ENCODE results near the gene PLCB1.
"Not testable (repeated sequence)": the region's sequence is repeated elsewhere in the genome, so short reads cannot be mapped to it uniquely, and the experiment has no call there.

Gene PLCB1

DNA sequence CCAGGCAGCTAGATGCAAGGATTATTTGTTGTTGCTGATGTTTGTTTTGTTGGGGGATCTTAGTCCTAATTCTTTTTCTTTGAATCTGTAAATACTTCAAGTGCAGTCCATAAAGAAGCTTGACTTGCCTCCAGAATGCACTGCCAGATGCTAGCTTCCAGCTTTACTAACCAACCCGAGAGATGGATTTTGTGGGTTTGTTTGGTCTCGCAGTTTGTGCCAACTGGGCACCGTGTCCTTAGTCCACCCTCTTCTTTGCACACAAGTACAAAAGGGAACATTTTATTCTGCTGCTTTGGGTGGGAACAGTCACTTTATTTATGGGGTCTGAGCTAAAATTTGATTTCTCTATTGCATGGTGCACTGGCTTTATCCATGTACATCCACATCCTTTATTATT lies 212.0 kb downstream of the PLCB1 start:
- no peaks in the 10 kb centered on the region for H3K9me3 ChIP-seq (ENCODE audit: control insufficient read depth in 2 of 2, low read length in 2 of 2)
- no peak overlapping the region for H3K9ac ChIP-seq (ENCODE audit: low read depth in 1 of 2, low read length in 2 of 2)
- no peaks in the 10 kb centered on the region for H3K27me3 ChIP-seq (ENCODE audit: control insufficient read depth in 2 of 2, insufficient read depth in 2 of 2, low read length in 2 of 2)
- H3K27ac ChIP-seq (ENCODE audit: low read depth in 2 of 2, low read length in 2 of 2): no peak overlapping the region
- no peaks in the 10 kb centered on the region for H3K4me1 ChIP-seq (ENCODE audit: control insufficient read depth in 2 of 2, insufficient read depth in 2 of 2, low read length in 2 of 2)
- no peak overlapping the region for H3K4me3 ChIP-seq (ENCODE audit: low read length in 2 of 2)
- no peaks in the 10 kb centered on the region for H3K36me3 ChIP-seq (ENCODE audit: control insufficient read depth in 2 of 2, insufficient read depth in 2 of 2, low read length in 2 of 2)

DNA sequence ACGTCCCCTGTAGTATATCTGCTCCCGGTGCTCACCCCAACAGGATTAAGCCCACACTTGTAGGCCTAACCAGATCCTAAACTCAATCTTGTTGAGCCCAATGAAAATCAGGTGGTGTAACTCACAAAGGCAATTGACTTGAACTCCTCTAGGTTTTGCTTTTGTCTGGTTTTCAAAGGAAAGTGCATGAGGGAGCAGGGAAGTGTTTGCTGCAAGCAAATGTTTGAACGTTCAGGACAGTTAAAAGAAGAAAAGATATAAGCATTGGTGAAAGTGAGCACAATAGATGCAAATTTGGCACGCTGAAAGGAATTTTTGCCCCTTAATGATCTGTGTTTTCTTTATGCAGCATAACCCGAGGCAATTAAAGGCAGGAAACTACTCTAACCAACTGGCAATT lies 212.6 kb downstream of the PLCB1 start:
- H3K27ac ChIP-seq (ENCODE audit: low read depth in 2 of 2, low read length in 2 of 2): no peak overlapping the region
- H3K36me3 ChIP-seq (ENCODE audit: control insufficient read depth in 2 of 2, insufficient read depth in 2 of 2, low read length in 2 of 2): no peaks in the 10 kb centered on the region
- no peak overlapping the region for H3K9ac ChIP-seq (ENCODE audit: low read depth in 1 of 2, low read length in 2 of 2)
- H3K27me3 ChIP-seq (ENCODE audit: control insufficient read depth in 2 of 2, insufficient read depth in 2 of 2, low read length in 2 of 2): no peaks in the 10 kb centered on the region
- no peak overlapping the region for H3K4me3 ChIP-seq (ENCODE audit: low read length in 2 of 2)
- H3K4me1 ChIP-seq (ENCODE audit: control insufficient read depth in 2 of 2, insufficient read depth in 2 of 2, low read length in 2 of 2): no peaks in the 10 kb centered on the region
- H3K9me3 ChIP-seq (ENCODE audit: control insufficient read depth in 2 of 2, low read length in 2 of 2): no peaks in the 10 kb centered on the region

DNA sequence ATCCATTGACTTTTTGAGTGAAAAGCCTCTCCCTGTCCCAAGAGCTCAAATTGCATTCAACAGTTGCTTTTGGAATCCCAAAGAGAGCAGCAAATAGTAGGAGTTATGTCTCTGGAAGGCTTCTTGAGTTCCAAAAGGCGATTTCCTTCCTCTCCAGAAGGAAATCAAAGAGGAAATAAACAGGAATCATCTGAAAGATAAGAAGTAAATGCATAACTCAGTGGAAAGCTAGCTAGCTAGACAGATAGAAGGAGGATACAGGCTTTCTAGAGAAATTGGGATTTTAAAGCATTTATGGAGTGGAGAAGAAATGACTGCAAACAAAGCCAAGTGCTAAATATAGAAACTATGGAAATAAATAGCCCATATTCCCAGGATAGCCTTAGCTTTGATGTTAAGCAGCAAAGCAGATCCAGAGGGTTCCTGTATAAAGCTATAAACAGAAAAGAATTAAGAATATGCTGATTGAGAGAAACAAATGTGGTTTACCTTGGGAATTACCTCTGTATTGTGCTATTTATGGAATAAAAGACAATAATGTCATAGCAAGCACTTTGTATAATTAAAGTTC lies 214.7 kb downstream of the PLCB1 start:
- H3K4me1 ChIP-seq (ENCODE audit: control insufficient read depth in 2 of 2, insufficient read depth in 2 of 2, low read length in 2 of 2): no peaks in the 10 kb centered on the region
- no peaks in the 10 kb centered on the region for H3K9me3 ChIP-seq (ENCODE audit: control insufficient read depth in 2 of 2, low read length in 2 of 2)
- H3K9ac ChIP-seq (ENCODE audit: low read depth in 1 of 2, low read length in 2 of 2): no peak overlapping the region
- H3K36me3 ChIP-seq (ENCODE audit: control insufficient read depth in 2 of 2, insufficient read depth in 2 of 2, low read length in 2 of 2): no peaks in the 10 kb centered on the region
- H3K4me3 ChIP-seq (ENCODE audit: low read length in 2 of 2): no peak overlapping the region
- H3K27me3 ChIP-seq (ENCODE audit: control insufficient read depth in 2 of 2, insufficient read depth in 2 of 2, low read length in 2 of 2): no peaks in the 10 kb centered on the region
- H3K27ac ChIP-seq (ENCODE audit: low read depth in 2 of 2, low read length in 2 of 2): no peak overlapping the region

- not testable (repeated sequence) for H3K27me3 ChIP-seq (ENCODE audit: control insufficient read depth in 2 of 2, insufficient read depth in 2 of 2, low read length in 2 of 2); H3K36me3 ChIP-seq (ENCODE audit: control insufficient read depth in 2 of 2, insufficient read depth in 2 of 2, low read length in 2 of 2); H3K9ac ChIP-seq (ENCODE audit: low read depth in 1 of 2, low read length in 2 of 2); H3K4me3 ChIP-seq (ENCODE audit: low read length in 2 of 2); H3K27ac ChIP-seq (ENCODE audit: low read depth in 2 of 2, low read length in 2 of 2); H3K9me3 ChIP-seq (ENCODE audit: control insufficient read depth in 2 of 2, low read length in 2 of 2); H3K4me1 ChIP-seq (ENCODE audit: control insufficient read depth in 2 of 2, insufficient read depth in 2 of 2, low read length in 2 of 2)
Measured at GRCh38 chr20:8350225-8350624, 218.2 kb downstream of the PLCB1 start.

DNA sequence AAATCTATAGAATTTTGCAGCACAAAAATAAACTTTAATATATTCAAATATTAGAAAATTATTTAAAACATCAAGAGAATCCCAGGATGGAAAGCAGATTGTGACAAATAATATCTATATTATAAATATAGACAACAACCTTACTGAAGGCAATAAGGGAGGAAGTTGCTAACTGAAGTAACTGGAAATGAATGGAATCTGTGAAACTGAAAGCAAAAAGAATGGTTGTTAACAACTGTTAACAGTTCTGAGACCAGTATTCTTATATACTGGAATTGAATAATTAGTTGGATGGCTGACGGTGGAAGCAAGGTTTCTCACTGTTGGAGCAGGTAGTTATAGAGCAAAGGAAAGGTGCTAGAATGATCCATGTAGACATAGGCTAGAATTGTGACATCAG lies 220.4 kb downstream of the PLCB1 start:
- H3K9me3 ChIP-seq (ENCODE audit: control insufficient read depth in 2 of 2, low read length in 2 of 2): no peaks in the 10 kb centered on the region
- H3K27me3 ChIP-seq (ENCODE audit: control insufficient read depth in 2 of 2, insufficient read depth in 2 of 2, low read length in 2 of 2): no peaks in the 10 kb centered on the region
- H3K27ac ChIP-seq (ENCODE audit: low read depth in 2 of 2, low read length in 2 of 2): no peak overlapping the region
- no peaks in the 10 kb centered on the region for H3K36me3 ChIP-seq (ENCODE audit: control insufficient read depth in 2 of 2, insufficient read depth in 2 of 2, low read length in 2 of 2)
- no peak overlapping the region for H3K9ac ChIP-seq (ENCODE audit: low read depth in 1 of 2, low read length in 2 of 2)
- H3K4me3 ChIP-seq (ENCODE audit: low read length in 2 of 2): no peak overlapping the region
- no peaks in the 10 kb centered on the region for H3K4me1 ChIP-seq (ENCODE audit: control insufficient read depth in 2 of 2, insufficient read depth in 2 of 2, low read length in 2 of 2)

- Histone ChIP-seq H3K4me1 (ENCODE audit: control insufficient read depth in 2 of 2, insufficient read depth in 2 of 2, low read length in 2 of 2) (no peaks in the 10 kb centered on the region), H3K9ac (ENCODE audit: low read depth in 1 of 2, low read length in 2 of 2) (no peak overlapping the region), H3K4me3 (ENCODE audit: low read length in 2 of 2) (no peak overlapping the region), H3K27ac (ENCODE audit: low read depth in 2 of 2, low read length in 2 of 2) (no peak overlapping the region), H3K27me3 (ENCODE audit: control insufficient read depth in 2 of 2, insufficient read depth in 2 of 2, low read length in 2 of 2) (no peaks in the 10 kb centered on the region), H3K36me3 (ENCODE audit: control insufficient read depth in 2 of 2, insufficient read depth in 2 of 2, low read length in 2 of 2) (no peaks in the 10 kb centered on the region), H3K9me3 (ENCODE audit: control insufficient read depth in 2 of 2, low read length in 2 of 2) (no peaks in the 10 kb centered on the region)
Measured at GRCh38 chr20:8353512-8353911, 221.4 kb downstream of the PLCB1 start.

- Histone ChIP-seq H3K9me3 (ENCODE audit: control insufficient read depth in 2 of 2, low read length in 2 of 2) (no peaks in the 10 kb centered on the region), H3K4me3 (ENCODE audit: low read length in 2 of 2) (no peak overlapping the region), H3K27ac (ENCODE audit: low read depth in 2 of 2, low read length in 2 of 2) (no peak overlapping the region), H3K4me1 (ENCODE audit: control insufficient read depth in 2 of 2, insufficient read depth in 2 of 2, low read length in 2 of 2) (no peaks in the 10 kb centered on the region), H3K36me3 (ENCODE audit: control insufficient read depth in 2 of 2, insufficient read depth in 2 of 2, low read length in 2 of 2) (no peaks in the 10 kb centered on the region), H3K9ac (ENCODE audit: low read depth in 1 of 2, low read length in 2 of 2) (no peak overlapping the region), H3K27me3 (ENCODE audit: control insufficient read depth in 2 of 2, insufficient read depth in 2 of 2, low read length in 2 of 2) (no peaks in the 10 kb centered on the region)
Measured at GRCh38 chr20:8355453-8355852, 223.4 kb downstream of the PLCB1 start.

GRCh38 chr20:8356806-8357205 lies 224.7 kb downstream of the PLCB1 start:
- no peak overlapping the region for H3K9ac ChIP-seq (ENCODE audit: low read depth in 1 of 2, low read length in 2 of 2)
- no peaks in the 10 kb centered on the region for H3K4me1 ChIP-seq (ENCODE audit: control insufficient read depth in 2 of 2, insufficient read depth in 2 of 2, low read length in 2 of 2)
- no peaks in the 10 kb centered on the region for H3K36me3 ChIP-seq (ENCODE audit: control insufficient read depth in 2 of 2, insufficient read depth in 2 of 2, low read length in 2 of 2)
- H3K4me3 ChIP-seq (ENCODE audit: low read length in 2 of 2): no peak overlapping the region
- H3K9me3 ChIP-seq (ENCODE audit: control insufficient read depth in 2 of 2, low read length in 2 of 2): no peaks in the 10 kb centered on the region
- no peak overlapping the region for H3K27ac ChIP-seq (ENCODE audit: low read depth in 2 of 2, low read length in 2 of 2)
- H3K27me3 ChIP-seq (ENCODE audit: control insufficient read depth in 2 of 2, insufficient read depth in 2 of 2, low read length in 2 of 2): no peaks in the 10 kb centered on the region

DNA sequence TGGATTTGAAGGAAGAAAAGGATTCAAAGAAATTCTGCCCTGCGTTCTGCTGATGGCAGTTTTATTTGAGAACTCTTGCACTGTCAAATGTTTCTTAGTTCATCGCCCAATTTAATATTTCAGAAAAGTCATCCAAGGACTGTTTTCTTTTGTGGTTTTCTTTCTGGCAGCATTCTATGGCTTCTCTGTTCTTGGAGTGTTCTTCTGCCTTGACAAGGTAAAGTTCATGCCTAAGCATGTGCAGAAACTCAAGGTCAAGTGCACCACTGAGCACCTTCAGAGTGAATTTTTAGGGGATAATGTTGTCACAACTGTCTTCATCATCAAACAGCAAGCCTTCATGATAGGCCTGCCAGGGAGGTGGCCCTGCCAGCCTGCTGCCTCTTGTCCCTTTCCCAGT lies 225.6 kb downstream of the PLCB1 start:
- Histone ChIP-seq H3K4me1 (ENCODE audit: control insufficient read depth in 2 of 2, insufficient read depth in 2 of 2, low read length in 2 of 2) (no peaks in the 10 kb centered on the region), H3K27me3 (ENCODE audit: control insufficient read depth in 2 of 2, insufficient read depth in 2 of 2, low read length in 2 of 2) (no peaks in the 10 kb centered on the region), H3K4me3 (ENCODE audit: low read length in 2 of 2) (no peak overlapping the region), H3K9me3 (ENCODE audit: control insufficient read depth in 2 of 2, low read length in 2 of 2) (no peaks in the 10 kb centered on the region), H3K36me3 (ENCODE audit: control insufficient read depth in 2 of 2, insufficient read depth in 2 of 2, low read length in 2 of 2) (no peaks in the 10 kb centered on the region), H3K9ac (ENCODE audit: low read depth in 1 of 2, low read length in 2 of 2) (no peak overlapping the region), H3K27ac (ENCODE audit: low read depth in 2 of 2, low read length in 2 of 2) (no peak overlapping the region)

DNA sequence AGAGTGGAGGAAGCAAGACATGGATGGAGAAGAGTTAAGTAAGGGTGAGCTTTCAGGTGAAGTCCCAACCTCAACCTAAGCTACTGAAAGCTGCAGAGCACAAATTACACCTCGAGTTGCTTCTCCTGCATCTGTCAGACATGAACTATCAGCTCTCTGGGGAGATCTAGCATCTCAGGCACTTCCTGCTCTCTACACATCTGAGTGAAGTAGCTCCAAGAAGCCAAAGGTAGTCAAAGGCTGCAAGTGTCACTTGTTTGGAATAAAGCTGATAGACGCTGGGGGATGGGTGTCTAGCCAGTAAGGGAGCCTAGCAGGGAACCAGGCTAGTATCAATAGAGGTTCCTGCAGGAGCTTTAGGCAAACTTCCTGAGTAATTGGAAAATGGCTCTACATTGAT lies 228.0 kb downstream of the PLCB1 start:
- Histone ChIP-seq H3K4me1 (ENCODE audit: control insufficient read depth in 2 of 2, insufficient read depth in 2 of 2, low read length in 2 of 2) (no peaks in the 10 kb centered on the region), H3K4me3 (ENCODE audit: low read length in 2 of 2) (no peak overlapping the region), H3K27me3 (ENCODE audit: control insufficient read depth in 2 of 2, insufficient read depth in 2 of 2, low read length in 2 of 2) (no peaks in the 10 kb centered on the region), H3K27ac (ENCODE audit: low read depth in 2 of 2, low read length in 2 of 2) (no peak overlapping the region), H3K9ac (ENCODE audit: low read depth in 1 of 2, low read length in 2 of 2) (no peak overlapping the region), H3K9me3 (ENCODE audit: control insufficient read depth in 2 of 2, low read length in 2 of 2) (no peaks in the 10 kb centered on the region), H3K36me3 (ENCODE audit: control insufficient read depth in 2 of 2, insufficient read depth in 2 of 2, low read length in 2 of 2) (no peaks in the 10 kb centered on the region)
